LNCAP (cell line): ENCODE results near the gene LIM2.

Source experiments
- CTCF ChIP-seq: fragments of 450-650 bp; IDR thresholded peaks from 2 replicates; pipeline ENCODE4 v1.5.1; 2017; ENCODE audit warnings: mild to moderate bottlenecking

The LIM2 gene

GRCh38 chr19:51372021-51372648 is 15.6 kb downstream of the LIM2 start:
- no peak for TF ChIP-seq CTCF

- TF ChIP-seq CTCF: no peak
Observed at GRCh38 chr19:51371186-51371690, 16.5 kb downstream of the LIM2 start.

GRCh38 chr19:51370230-51370629 is 17.5 kb downstream of the LIM2 start:
- TF ChIP-seq CTCF: no peak

GRCh38 chr19:51368366-51369282 is 19.1 kb downstream of the LIM2 start, which contains the start of gene CLDND2:
Gene CLDND2, minus strand, starts transcription at chr19:51369003. Its CDS starts 426 bp downstream, at chr19:51368577.
- TF ChIP-seq CTCF: no peak

- no peak for TF ChIP-seq CTCF
Observed at GRCh38 chr19:51367565-51368365, 20.0 kb downstream of the LIM2 start.

GRCh38 chr19:51367255-51367564 is 20.6 kb downstream of the LIM2 start:
- no peak for TF ChIP-seq CTCF

GRCh38 chr19:51366389-51367254 is 21.2 kb downstream of the LIM2 start:
- TF ChIP-seq CTCF: no peak
